OCI-LY3 (cell line): ENCODE results near the gene CHST14.

Experiments
- H2AFZ ChIP-seq: fragments of 200-600, 300-600 bp; shearing (Covaris generic); 2 replicates; pipeline ENCODE4 v1.6.0; 2014; ENCODE audit warnings: antibody characterized with exemption, low read depth, low read length
- H3K27ac ChIP-seq: fragments of 200-600, 300-600 bp; sonication (generic); 2 replicates; pipeline ENCODE4 v1.5.1; 2014; ENCODE audit warnings: mild to moderate bottlenecking, low read length, moderate library complexity, mixed read lengths
- H3K27me3 ChIP-seq: fragments of 200-600, 300-600 bp; sonication (generic); 2 replicates; pipeline ENCODE4 v1.6.1; 2014; ENCODE audit warnings: low read depth, low read length, mixed read lengths
- H3K36me3 ChIP-seq: fragments of 200-600, 300-600 bp; sonication (generic); replicated peaks from 2 replicates; pipeline ENCODE3; 2014; ENCODE audit warnings: low read depth, low read length, mixed read lengths
- H3K4me1 ChIP-seq: fragments of 300-600, 200-600 bp; sonication (generic); 2 replicates; pipeline ENCODE4 v1.6.1; 2014; ENCODE audit warnings: low read length, mixed read lengths
- H3K4me2 ChIP-seq: fragments of 200-600, 300-600 bp; sonication (generic); 2 replicates; pipeline ENCODE4 v1.6.1; 2014; ENCODE audit warnings: low read length, mixed read lengths
- H3K4me3 ChIP-seq: fragments of 300-600, 200-600 bp; sonication (generic); 2 replicates; pipeline ENCODE4 v1.5.1; 2014; ENCODE audit warnings: antibody characterized with exemption, mild to moderate bottlenecking, low read length, moderate library complexity
- H3K79me2 ChIP-seq: fragments of 300-600, 200-600 bp; shearing (Covaris generic); 2 replicates; pipeline ENCODE4 v1.6.1; 2014; ENCODE audit warnings: mild to moderate bottlenecking, low read length, mixed read lengths
- H3K9ac ChIP-seq: fragments of 300-600, 200-600 bp; shearing (Covaris generic); 2 replicates; pipeline ENCODE4 v1.6.0; 2014; ENCODE audit warnings: mild to moderate bottlenecking, low read length, moderate library complexity
- H3K9me3 ChIP-seq: fragments of 200-600, 300-600 bp; shearing (Covaris generic); 2 replicates; pipeline ENCODE4 v1.6.1; 2014; ENCODE audit warnings: low read length, mixed read lengths; ENCODE audit not compliant: insufficient read depth
- H4K20me1 ChIP-seq: fragments of 200-600, 300-600 bp; sonication (generic); 2 replicates; pipeline ENCODE4 v1.6.1; 2016; ENCODE audit warnings: low read length, mixed read lengths; ENCODE audit not compliant: insufficient read depth
- EZH2phosphoT487 ChIP-seq: fragments of 200-600 bp; shearing (Covaris generic); IDR thresholded peaks from 2 replicates; pipeline ENCODE4 v1.6.1; 2018; ENCODE audit warnings: antibody characterized with exemption, mixed run types, low read depth
- TF ChIP-seq, protein P1 (sequence below): fragments of 200-600, 300-600 bp; sonication (generic); IDR thresholded peaks from 2 replicates; pipeline ENCODE4 v1.5.1; 2014; ENCODE audit warnings: antibody characterized with exemption, low read length, low read depth

The CHST14 gene

GRCh38 chr15:40495516-40495915, 24.7 kb downstream of the CHST14 start:
- H3K9me3 ChIP-seq: no peaks in the 10 kb centered on the region
- H3K27me3 ChIP-seq: peaks cover 23% of the 10 kb centered on the region; the same call in 1 of the 2 replicates
- no peaks in the 10 kb centered on the region for H4K20me1 ChIP-seq
- no peaks in the 10 kb centered on the region for H3K79me2 ChIP-seq
- H3K27ac ChIP-seq: no peak overlapping the region
- no peak overlapping the region for H2AFZ ChIP-seq
- H3K4me1 ChIP-seq: no peaks in the 10 kb centered on the region
- TF ChIP-seq EZH2phosphoT487: no peak
- TF ChIP-seq, protein P1, sequence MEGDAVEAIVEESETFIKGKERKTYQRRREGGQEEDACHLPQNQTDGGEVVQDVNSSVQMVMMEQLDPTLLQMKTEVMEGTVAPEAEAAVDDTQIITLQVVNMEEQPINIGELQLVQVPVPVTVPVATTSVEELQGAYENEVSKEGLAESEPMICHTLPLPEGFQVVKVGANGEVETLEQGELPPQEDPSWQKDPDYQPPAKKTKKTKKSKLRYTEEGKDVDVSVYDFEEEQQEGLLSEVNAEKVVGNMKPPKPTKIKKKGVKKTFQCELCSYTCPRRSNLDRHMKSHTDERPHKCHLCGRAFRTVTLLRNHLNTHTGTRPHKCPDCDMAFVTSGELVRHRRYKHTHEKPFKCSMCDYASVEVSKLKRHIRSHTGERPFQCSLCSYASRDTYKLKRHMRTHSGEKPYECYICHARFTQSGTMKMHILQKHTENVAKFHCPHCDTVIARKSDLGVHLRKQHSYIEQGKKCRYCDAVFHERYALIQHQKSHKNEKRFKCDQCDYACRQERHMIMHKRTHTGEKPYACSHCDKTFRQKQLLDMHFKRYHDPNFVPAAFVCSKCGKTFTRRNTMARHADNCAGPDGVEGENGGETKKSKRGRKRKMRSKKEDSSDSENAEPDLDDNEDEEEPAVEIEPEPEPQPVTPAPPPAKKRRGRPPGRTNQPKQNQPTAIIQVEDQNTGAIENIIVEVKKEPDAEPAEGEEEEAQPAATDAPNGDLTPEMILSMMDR: no peak
- no peak overlapping the region for H3K4me3 ChIP-seq
- H3K4me2 ChIP-seq: no peak overlapping the region
- H3K9ac ChIP-seq: no peak overlapping the region
- no peaks in the 10 kb centered on the region for H3K36me3 ChIP-seq

GRCh38 chr15:40498418-40498817, 27.6 kb downstream of the CHST14 start:
- H3K4me1 ChIP-seq: no peaks in the 10 kb centered on the region
- no peak overlapping the region for H3K27ac ChIP-seq
- no peak overlapping the region for H3K4me3 ChIP-seq

GRCh38 chr15:40498891-40499290, 28.1 kb downstream of the CHST14 start:
- Histone ChIP-seq H4K20me1 (no peaks in the 10 kb centered on the region), H3K27ac (no peak overlapping the region)

More at GRCh38 chr15:40498418-40498817, 27.6 kb downstream of the CHST14 start:
- TF ChIP-seq, protein P1: no peak
- Histone ChIP-seq H3K9ac (no peak overlapping the region), H3K4me2 (no peak overlapping the region), H3K27me3 (peaks cover 31% of the 10 kb centered on the region), H2AFZ (no peak overlapping the region), H3K36me3 (no peaks in the 10 kb centered on the region), H4K20me1 (no peaks in the 10 kb centered on the region), H3K9me3 (no peaks in the 10 kb centered on the region), H3K79me2 (no peaks in the 10 kb centered on the region)

DNA sequence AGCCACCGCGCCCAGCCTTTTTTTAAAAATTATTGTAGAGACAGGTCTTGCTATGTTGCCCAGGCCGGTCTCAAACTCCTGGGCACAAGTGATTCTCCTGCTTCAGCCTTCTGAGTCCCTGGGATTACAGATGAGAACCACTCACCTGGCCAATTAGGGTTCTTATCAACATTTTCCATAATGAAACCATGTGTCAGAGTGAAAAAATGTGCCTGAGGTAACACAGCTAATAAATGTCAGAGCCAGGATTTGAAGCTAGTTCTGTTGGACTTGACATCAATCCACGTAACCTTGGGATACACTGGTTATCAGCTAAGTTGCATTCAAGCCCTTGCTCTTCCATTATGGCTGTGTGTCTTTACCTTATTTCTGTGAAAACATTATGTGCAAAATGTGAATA, 29.1 kb downstream of the CHST14 start:
- H3K79me2 ChIP-seq: no peaks in the 10 kb centered on the region
- no peaks in the 10 kb centered on the region for H3K36me3 ChIP-seq
- no peaks in the 10 kb centered on the region for H3K4me1 ChIP-seq
- H3K9ac ChIP-seq: no peak overlapping the region
- no peak overlapping the region for H3K4me3 ChIP-seq
- no peak overlapping the region for H3K27ac ChIP-seq
- no peaks in the 10 kb centered on the region for H3K9me3 ChIP-seq
- no peak overlapping the region for H3K4me2 ChIP-seq
- H3K27me3 ChIP-seq: peaks cover 26% of the 10 kb centered on the region
- no peaks in the 10 kb centered on the region for H4K20me1 ChIP-seq
- no peak overlapping the region for H2AFZ ChIP-seq
- no peak for TF ChIP-seq EZH2phosphoT487
- TF ChIP-seq, protein P1: no peak

More at GRCh38 chr15:40498891-40499290, 28.1 kb downstream of the CHST14 start:
- Histone ChIP-seq H2AFZ (no peak overlapping the region), H3K9me3 (no peaks in the 10 kb centered on the region), H3K4me1 (no peaks in the 10 kb centered on the region), H3K36me3 (no peaks in the 10 kb centered on the region), H3K4me3 (no peak overlapping the region), H3K27me3 (peaks cover 30% of the 10 kb centered on the region), H3K4me2 (no peak overlapping the region), H3K9ac (no peak overlapping the region), H3K79me2 (no peaks in the 10 kb centered on the region)
- no peak for TF ChIP-seq EZH2phosphoT487
- TF ChIP-seq, protein P1: no peak
